ENCODE results near the gene ANGEL2.

The ANGEL2 gene

DNA sequence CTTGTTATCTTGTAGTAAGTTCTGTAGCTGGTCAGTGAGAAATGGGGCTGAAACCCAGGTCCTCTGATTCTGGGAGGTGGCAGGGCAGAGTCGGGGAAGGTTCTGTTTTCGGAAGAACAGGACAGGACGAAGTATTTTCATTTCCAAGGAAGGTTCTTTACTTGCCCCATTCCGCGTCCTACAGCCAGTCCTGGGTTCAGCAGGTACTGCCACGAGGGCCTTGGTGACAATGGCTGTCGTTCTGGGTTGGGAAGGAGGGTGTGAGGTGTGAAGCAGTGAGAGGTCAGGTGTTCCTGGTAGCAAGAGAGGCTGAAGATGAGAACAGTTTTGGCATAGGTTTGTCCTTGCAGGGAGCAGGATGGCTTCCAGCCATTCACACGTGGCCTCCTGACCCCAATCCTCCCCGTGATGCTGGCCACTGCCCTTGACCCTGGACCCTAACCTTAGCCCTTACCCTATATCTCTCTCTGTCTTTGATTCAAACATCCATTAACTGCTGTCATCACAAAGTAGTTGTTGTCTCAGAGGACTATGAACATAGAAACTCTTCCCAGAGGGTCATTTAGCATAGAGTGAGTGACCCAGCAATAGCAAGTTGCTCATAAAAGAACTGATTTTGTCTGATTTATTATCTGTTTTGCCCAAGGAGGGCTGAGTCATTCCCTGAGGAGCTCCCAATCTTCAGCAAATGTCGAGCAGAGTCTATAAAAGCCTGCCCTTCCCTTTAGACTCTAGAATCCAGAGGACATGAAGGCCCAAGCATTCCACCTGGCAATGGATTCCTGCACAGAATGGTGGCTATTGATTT, 40.4 kb downstream of the ANGEL2 start:
- no peak for DNase-seq (ENCODE audit: low spot score)
- Histone ChIP-seq H3K4me2 (ENCODE audit: insufficient read depth, low read length, poor library complexity, severe bottlenecking) (no peak overlapping the region), H4K91ac (ENCODE audit: low read depth, low read length, poor library complexity) (no peak overlapping the region), H3K4me3 (ENCODE audit: low read length in 2 of 2) (no peak overlapping the region), H3K14ac (ENCODE audit: low read length) (no peak overlapping the region), H3K79me1 (ENCODE audit: low read depth, low read length) (no peaks in the 10 kb centered on the region), H3K9ac (ENCODE audit: low read depth, low read length, poor library complexity) (no peak overlapping the region), H3K27ac (replicated peaks; ENCODE audit: low read length) (no peak overlapping the region), H3K9me3 (replicated peaks in 1 of 2; ENCODE audit: control insufficient read depth in 2 of 2, insufficient read depth in 1 of 2, low read depth in 1 of 2, low read length in 2 of 2) (no peaks in the 10 kb centered on the region), H3K27me3 (ENCODE audit: control insufficient read depth in 3 of 3, insufficient read depth in 3 of 3, low read depth in 1 of 3, low read length in 3 of 3) (no peaks in the 10 kb centered on the region), H3K36me3 (replicated peaks in 1 of 2; ENCODE audit: control insufficient read depth in 2 of 2, insufficient read depth in 2 of 2, low read length in 2 of 2) (peaks cover 3 to 24% of the 10 kb centered on the region in 2 donors), H2AK5ac (ENCODE audit: low read depth, low read length) (no peak overlapping the region), H2BK15ac (ENCODE audit: low read length) (no peak overlapping the region), H3K4ac (ENCODE audit: low read length) (no peak overlapping the region), H3K23ac (ENCODE audit: low read depth, low read length, poor library complexity) (no peak overlapping the region), H3K18ac (ENCODE audit: low read length) (no peak overlapping the region), H2BK120ac (ENCODE audit: low read depth, low read length) (no peak overlapping the region), H3K4me1 (ENCODE audit: control insufficient read depth in 2 of 2, insufficient read depth in 1 of 2, low read depth in 1 of 2, low read length in 2 of 2) (peaks cover 4 to 10% of the 10 kb centered on the region in 2 donors), H2AFZ (ENCODE audit: low read length) (no peak overlapping the region), H2BK12ac (ENCODE audit: low read length) (no peak overlapping the region), H2BK5ac (ENCODE audit: low read length) (no peak overlapping the region), H4K8ac (ENCODE audit: low read depth, low read length) (no peak overlapping the region)
- WGBS, 2 donors (ENCODE audit: extremely low coverage in 2 of 2, insufficient read length in 2 of 2, insufficient replicate concordance in 1 of 2) = no CpG with 5 or more reads among the region's 10 CpGs

DNA sequence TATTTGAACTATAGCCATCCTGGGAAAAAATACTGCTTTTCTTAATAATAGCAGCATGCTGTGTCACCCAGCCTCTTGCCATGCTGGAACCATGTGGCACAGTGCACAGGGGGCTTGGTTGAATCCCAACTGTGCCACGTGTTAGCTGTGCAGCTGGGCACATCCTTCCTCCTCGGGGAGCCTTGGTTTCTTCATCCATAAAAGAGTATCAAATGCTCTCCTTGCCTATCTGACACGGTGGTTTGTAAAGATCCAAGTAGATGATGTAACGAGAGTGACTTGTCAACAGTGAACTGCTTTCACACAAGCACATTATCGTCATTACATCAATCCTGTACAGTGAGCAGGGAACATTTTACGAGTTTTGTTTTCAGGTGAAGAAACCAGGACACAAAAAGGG, 41.0 kb downstream of the ANGEL2 start:
- no CpG with 5 or more reads among the region's 6 CpGs for WGBS, 2 donors (ENCODE audit: extremely low coverage in 2 of 2, insufficient read length in 2 of 2, insufficient replicate concordance in 1 of 2)
- no peak overlapping the region for H4K8ac ChIP-seq (ENCODE audit: low read depth, low read length)
- H3K4ac ChIP-seq (ENCODE audit: low read length) = no peak overlapping the region
- no peak overlapping the region for H2BK5ac ChIP-seq (ENCODE audit: low read length)
- H3K14ac ChIP-seq (ENCODE audit: low read length) = no peak overlapping the region
- no peak for DNase-seq (ENCODE audit: low spot score)
- no peak overlapping the region for H2BK15ac ChIP-seq (ENCODE audit: low read length)
- H3K27ac ChIP-seq (replicated peaks; ENCODE audit: low read length) = no peak overlapping the region
- H3K79me1 ChIP-seq (ENCODE audit: low read depth, low read length) = no peaks in the 10 kb centered on the region
- no peaks in the 10 kb centered on the region for H3K9me3 ChIP-seq (replicated peaks in 1 of 2; ENCODE audit: control insufficient read depth in 2 of 2, insufficient read depth in 1 of 2, low read depth in 1 of 2, low read length in 2 of 2)
- H3K9ac ChIP-seq (ENCODE audit: low read depth, low read length, poor library complexity) = no peak overlapping the region
- H2AFZ ChIP-seq (ENCODE audit: low read length) = no peak overlapping the region
- H3K4me1 ChIP-seq (ENCODE audit: control insufficient read depth in 2 of 2, insufficient read depth in 1 of 2, low read depth in 1 of 2, low read length in 2 of 2) = peaks cover 0 to 4% of the 10 kb centered on the region in 2 donors
- H3K23ac ChIP-seq (ENCODE audit: low read depth, low read length, poor library complexity) = no peak overlapping the region
- H3K36me3 ChIP-seq (replicated peaks in 1 of 2; ENCODE audit: control insufficient read depth in 2 of 2, insufficient read depth in 2 of 2, low read length in 2 of 2) = peaks cover 3 to 24% of the 10 kb centered on the region in 2 donors
- H3K4me2 ChIP-seq (ENCODE audit: insufficient read depth, low read length, poor library complexity, severe bottlenecking) = no peak overlapping the region
- no peak overlapping the region for H2BK12ac ChIP-seq (ENCODE audit: low read length)
- no peak overlapping the region for H2AK5ac ChIP-seq (ENCODE audit: low read depth, low read length)
- H3K27me3 ChIP-seq (ENCODE audit: control insufficient read depth in 3 of 3, insufficient read depth in 3 of 3, low read depth in 1 of 3, low read length in 3 of 3) = no peaks in the 10 kb centered on the region
- H3K18ac ChIP-seq (ENCODE audit: low read length) = no peak overlapping the region
- no peak overlapping the region for H4K91ac ChIP-seq (ENCODE audit: low read depth, low read length, poor library complexity)
- no peak overlapping the region for H2BK120ac ChIP-seq (ENCODE audit: low read depth, low read length)
- no peak overlapping the region for H3K4me3 ChIP-seq (ENCODE audit: low read length in 2 of 2)

DNA sequence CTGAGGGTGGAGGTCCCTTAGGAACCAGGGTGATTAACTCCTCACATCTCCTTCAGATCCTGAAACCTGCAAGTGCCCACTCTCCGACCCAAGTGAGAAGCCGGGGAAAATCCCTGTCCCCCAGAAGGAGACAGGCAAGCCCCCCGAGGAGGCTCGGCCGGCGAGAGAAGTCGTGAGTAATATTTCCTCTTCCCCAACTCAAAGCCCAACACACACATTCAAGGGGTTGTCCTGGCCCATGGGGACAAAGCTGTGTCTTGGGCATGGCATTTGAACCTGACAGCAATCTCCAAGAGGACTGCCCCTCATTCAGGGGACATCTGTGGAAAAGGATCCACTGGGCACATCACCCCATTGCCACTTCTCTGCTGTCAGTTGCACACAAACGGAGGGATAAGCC, 41.8 kb downstream of the ANGEL2 start:
- H2AK5ac ChIP-seq (ENCODE audit: low read depth, low read length) = no peak overlapping the region
- no peak overlapping the region for H3K9ac ChIP-seq (ENCODE audit: low read depth, low read length, poor library complexity)
- H3K27ac ChIP-seq (replicated peaks; ENCODE audit: low read length) = no peak overlapping the region
- WGBS, 2 donors (ENCODE audit: extremely low coverage in 2 of 2, insufficient read length in 2 of 2, insufficient replicate concordance in 1 of 2) = no CpG with 5 or more reads among the region's 8 CpGs
- no peak for DNase-seq (ENCODE audit: low spot score)
- H3K4ac ChIP-seq (ENCODE audit: low read length) = no peak overlapping the region
- no peak overlapping the region for H3K14ac ChIP-seq (ENCODE audit: low read length)
- H4K91ac ChIP-seq (ENCODE audit: low read depth, low read length, poor library complexity) = no peak overlapping the region
- H2AFZ ChIP-seq (ENCODE audit: low read length) = no peak overlapping the region
- H3K23ac ChIP-seq (ENCODE audit: low read depth, low read length, poor library complexity) = no peak overlapping the region
- H2BK15ac ChIP-seq (ENCODE audit: low read length) = no peak overlapping the region
- no peak overlapping the region for H3K4me2 ChIP-seq (ENCODE audit: insufficient read depth, low read length, poor library complexity, severe bottlenecking)
- H3K4me3 ChIP-seq (ENCODE audit: low read length in 2 of 2) = no peak overlapping the region
- H3K27me3 ChIP-seq (ENCODE audit: control insufficient read depth in 3 of 3, insufficient read depth in 3 of 3, low read depth in 1 of 3, low read length in 3 of 3) = no peaks in the 10 kb centered on the region
- no peaks in the 10 kb centered on the region for H3K9me3 ChIP-seq (replicated peaks in 1 of 2; ENCODE audit: control insufficient read depth in 2 of 2, insufficient read depth in 1 of 2, low read depth in 1 of 2, low read length in 2 of 2)
- no peaks in the 10 kb centered on the region for H3K4me1 ChIP-seq (ENCODE audit: control insufficient read depth in 2 of 2, insufficient read depth in 1 of 2, low read depth in 1 of 2, low read length in 2 of 2)
- H4K8ac ChIP-seq (ENCODE audit: low read depth, low read length) = no peak overlapping the region
- H2BK120ac ChIP-seq (ENCODE audit: low read depth, low read length) = no peak overlapping the region
- no peaks in the 10 kb centered on the region for H3K79me1 ChIP-seq (ENCODE audit: low read depth, low read length)
- no peak overlapping the region for H2BK12ac ChIP-seq (ENCODE audit: low read length)
- peaks cover 3 to 24% of the 10 kb centered on the region in 2 donors for H3K36me3 ChIP-seq (replicated peaks in 1 of 2; ENCODE audit: control insufficient read depth in 2 of 2, insufficient read depth in 2 of 2, low read length in 2 of 2)
- H3K18ac ChIP-seq (ENCODE audit: low read length) = no peak overlapping the region
- H2BK5ac ChIP-seq (ENCODE audit: low read length) = no peak overlapping the region

DNA sequence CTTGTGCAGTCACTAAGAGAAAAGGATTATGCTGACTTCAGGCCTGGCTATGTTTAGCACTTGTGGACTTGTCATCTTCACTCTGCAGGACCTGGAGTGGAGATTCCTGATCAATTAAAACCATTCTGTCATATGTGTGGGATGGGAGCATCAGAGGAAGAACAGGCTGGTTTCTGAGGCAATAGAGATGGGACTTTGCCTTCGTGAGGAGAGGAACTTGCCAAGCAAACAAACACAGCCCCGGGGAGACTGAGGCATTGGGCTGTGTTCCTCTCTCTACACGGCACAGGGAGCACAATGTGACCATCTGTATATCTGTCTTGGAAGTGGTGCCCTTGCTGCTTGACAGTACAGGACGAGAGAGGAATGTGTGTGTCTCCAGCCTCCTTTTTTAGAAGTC, 42.2 kb downstream of the ANGEL2 start:
- no peak overlapping the region for H2AFZ ChIP-seq (ENCODE audit: low read length)
- no peak overlapping the region for H2BK5ac ChIP-seq (ENCODE audit: low read length)
- H2AK5ac ChIP-seq (ENCODE audit: low read depth, low read length) = no peak overlapping the region
- no peak overlapping the region for H3K14ac ChIP-seq (ENCODE audit: low read length)
- H3K4ac ChIP-seq (ENCODE audit: low read length) = no peak overlapping the region
- H2BK120ac ChIP-seq (ENCODE audit: low read depth, low read length) = no peak overlapping the region
- peaks cover 2 to 4% of the 10 kb centered on the region in 2 donors for H3K4me1 ChIP-seq (ENCODE audit: control insufficient read depth in 2 of 2, insufficient read depth in 1 of 2, low read depth in 1 of 2, low read length in 2 of 2)
- no peak overlapping the region for H3K18ac ChIP-seq (ENCODE audit: low read length)
- WGBS, 2 donors (ENCODE audit: extremely low coverage in 2 of 2, insufficient read length in 2 of 2, insufficient replicate concordance in 1 of 2) = no CpG with 5 or more reads among the region's 4 CpGs
- no peak overlapping the region for H4K8ac ChIP-seq (ENCODE audit: low read depth, low read length)
- H3K9me3 ChIP-seq (replicated peaks in 1 of 2; ENCODE audit: control insufficient read depth in 2 of 2, insufficient read depth in 1 of 2, low read depth in 1 of 2, low read length in 2 of 2) = no peaks in the 10 kb centered on the region
- no peak overlapping the region for H3K4me2 ChIP-seq (ENCODE audit: insufficient read depth, low read length, poor library complexity, severe bottlenecking)
- no peak overlapping the region for H2BK12ac ChIP-seq (ENCODE audit: low read length)
- H3K4me3 ChIP-seq (ENCODE audit: low read length in 2 of 2) = no peak overlapping the region
- no peaks in the 10 kb centered on the region for H3K27me3 ChIP-seq (ENCODE audit: control insufficient read depth in 3 of 3, insufficient read depth in 3 of 3, low read depth in 1 of 3, low read length in 3 of 3)
- H3K36me3 ChIP-seq (replicated peaks in 1 of 2; ENCODE audit: control insufficient read depth in 2 of 2, insufficient read depth in 2 of 2, low read length in 2 of 2) = peaks cover 3 to 24% of the 10 kb centered on the region in 2 donors
- H3K79me1 ChIP-seq (ENCODE audit: low read depth, low read length) = no peaks in the 10 kb centered on the region
- no peak for DNase-seq (ENCODE audit: low spot score)
- H4K91ac ChIP-seq (ENCODE audit: low read depth, low read length, poor library complexity) = no peak overlapping the region
- H3K27ac ChIP-seq (replicated peaks; ENCODE audit: low read length) = no peak overlapping the region
- no peak overlapping the region for H2BK15ac ChIP-seq (ENCODE audit: low read length)
- no peak overlapping the region for H3K9ac ChIP-seq (ENCODE audit: low read depth, low read length, poor library complexity)
- H3K23ac ChIP-seq (ENCODE audit: low read depth, low read length, poor library complexity) = no peak overlapping the region

Data from neuronal stem cell (in vitro differentiated cells).